Central memory CD4-positive, alpha-beta T cell (primary cell): ENCODE measurements around the gene TSSK2.

Experiments used
- DNase-seq: peaks from one replicate; pipeline ENCODE4 v3.0.0; 2022

Gene TSSK2

GRCh38 chr22:19106886-19107729 is 24.0 kb upstream of the TSSK2 start:
- DNase-seq, result no peak

DNA sequence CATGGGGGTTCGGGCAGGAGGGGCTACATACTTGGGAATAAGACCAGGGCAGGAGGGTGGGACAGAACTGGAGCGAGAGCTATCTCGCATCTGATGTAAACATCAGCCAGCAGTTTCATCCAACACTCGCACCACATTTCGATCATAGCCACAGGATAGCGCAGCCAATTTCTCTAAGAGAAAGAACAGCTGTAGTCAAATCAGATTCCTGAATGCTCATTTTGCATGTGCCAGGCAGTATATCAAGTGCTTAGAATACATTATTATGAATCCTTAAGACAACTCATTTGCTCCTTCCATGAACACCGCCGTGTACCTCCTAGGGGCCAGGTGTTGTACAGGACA is 23.4 kb upstream of the TSSK2 start:
- no peak for DNase-seq

DNA sequence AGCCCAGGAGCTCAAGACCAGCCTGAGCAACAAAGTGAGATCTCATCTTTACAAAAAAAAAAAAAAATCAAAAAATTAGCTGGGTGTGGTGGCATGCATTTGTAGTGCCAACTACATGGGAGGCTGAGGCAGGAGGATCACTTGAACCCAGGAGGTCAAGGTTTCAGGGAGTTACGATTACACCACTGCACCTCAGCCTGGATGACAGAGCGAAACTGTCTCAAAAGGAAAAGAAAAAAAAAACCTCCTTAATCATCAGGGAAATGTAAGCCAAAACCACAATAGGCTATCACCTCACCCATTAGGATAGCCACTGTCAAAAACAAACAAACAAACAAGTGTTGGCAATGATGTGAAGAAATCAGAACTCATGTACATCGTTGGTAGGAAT is 22.3 kb upstream of the TSSK2 start:
- no peak for DNase-seq

DNA sequence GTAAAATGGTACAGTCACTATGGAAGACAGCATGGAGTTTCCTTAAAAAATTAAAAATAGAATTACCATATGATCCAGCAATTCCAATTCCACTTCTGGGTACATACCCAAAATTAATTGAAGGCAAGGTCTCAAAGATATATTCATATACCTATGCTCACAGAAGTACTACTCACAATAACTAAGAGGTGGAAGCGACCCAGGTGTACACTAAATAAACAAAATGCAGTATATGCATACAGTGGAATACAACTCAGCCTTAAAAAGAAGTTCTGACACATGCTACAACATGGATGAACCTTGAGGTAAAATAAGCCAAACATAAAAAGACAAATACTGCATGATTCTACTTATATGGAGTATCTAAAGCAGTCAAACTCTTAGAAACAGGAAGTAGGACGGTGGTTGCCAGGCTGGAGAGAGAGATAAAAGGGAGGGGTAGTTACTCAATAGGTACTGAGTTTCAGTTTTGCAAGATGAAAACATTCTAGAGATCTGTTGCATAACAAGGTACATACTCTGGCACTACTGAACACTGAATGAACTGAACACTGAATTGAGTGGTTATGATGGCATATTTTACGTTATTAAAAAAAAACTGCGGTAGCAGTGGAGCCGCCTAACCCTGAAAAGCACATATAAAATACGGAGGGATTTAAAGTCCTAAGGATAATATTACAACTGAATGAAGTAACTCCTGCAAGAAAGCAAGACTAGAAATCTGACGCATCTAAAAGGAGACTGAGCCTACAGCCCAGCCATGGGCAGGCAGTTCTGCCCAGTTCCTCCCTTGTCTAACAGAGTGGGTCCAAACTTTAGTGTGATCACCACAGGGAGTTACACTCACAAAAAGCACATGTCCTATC is 21.7 kb upstream of the TSSK2 start:
- peak; percentile 79 for DNase-seq

GRCh38 chr22:19110064-19110458 is 21.0 kb upstream of the TSSK2 start:
- no peak for DNase-seq

DNA sequence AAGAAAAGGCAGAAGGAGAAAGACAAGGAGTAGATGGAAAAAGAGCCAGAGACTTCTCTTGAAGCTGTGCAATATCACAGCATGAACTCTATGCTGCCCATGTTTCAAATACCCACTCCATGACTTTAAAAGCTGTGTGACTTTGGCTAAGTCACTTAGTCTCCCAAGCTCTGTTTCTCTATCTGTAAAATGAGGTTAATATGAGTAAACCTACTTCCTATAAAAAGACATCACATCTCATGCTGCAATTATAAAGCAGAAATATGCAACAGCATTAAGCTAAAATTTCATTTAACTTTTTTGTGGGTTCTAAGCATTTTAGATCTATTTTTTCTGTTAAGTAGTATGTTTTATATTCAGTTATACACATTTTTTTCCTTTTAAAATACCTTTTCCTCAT is 20.5 kb upstream of the TSSK2 start:
- DNase-seq, result no peak

DNA sequence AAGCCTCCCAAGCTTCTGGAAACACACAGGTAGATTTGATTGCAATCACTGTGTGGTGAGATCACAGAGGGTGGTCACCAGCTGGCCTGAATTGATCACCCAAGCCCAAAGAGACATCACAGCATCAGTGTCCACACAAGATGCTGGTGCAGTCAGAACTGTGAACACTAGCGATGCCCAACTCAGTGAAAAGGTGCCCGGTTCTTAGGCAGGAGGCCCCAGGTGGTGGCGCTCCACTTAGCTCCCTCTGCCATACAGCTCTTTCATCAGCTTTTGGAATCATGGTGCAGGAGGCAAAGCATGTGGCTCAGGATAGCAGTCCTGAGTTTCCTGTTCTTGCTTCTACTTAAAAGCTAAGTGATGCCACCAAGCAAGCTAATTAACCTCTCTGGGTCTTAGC is 20.0 kb upstream of the TSSK2 start:
- DNase-seq, result no peak

GRCh38 chr22:19111584-19111983 is 19.5 kb upstream of the TSSK2 start:
- DNase-seq, result no peak

GRCh38 chr22:19113429-19113828 is 17.7 kb upstream of the TSSK2 start:
- no peak for DNase-seq

GRCh38 chr22:19114984-19115552 is 16.0 kb upstream of the TSSK2 start:
- DNase-seq, result no peak

DNA sequence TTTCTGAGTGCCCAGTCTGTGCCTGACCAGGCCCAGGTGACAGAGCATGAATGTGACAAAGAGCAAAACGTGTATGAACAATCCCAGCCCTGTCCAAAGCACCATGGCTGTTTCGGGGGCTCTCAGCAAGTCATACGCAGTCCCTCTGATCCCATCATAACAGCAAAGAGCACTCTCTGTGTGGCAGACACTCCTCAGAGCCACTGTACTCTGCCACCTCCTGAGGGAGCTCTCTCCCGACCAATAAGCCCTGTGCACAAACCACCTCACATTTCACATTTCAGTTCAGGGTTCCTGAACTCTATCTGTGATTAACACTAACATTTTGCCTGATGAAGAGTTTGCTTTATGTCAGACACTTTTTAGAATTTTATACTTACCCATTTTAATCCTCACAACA is 15.5 kb upstream of the TSSK2 start:
- DNase-seq, result no peak

GRCh38 chr22:19117111-19117512 is 14.0 kb upstream of the TSSK2 start:
- no peak for DNase-seq

DNA sequence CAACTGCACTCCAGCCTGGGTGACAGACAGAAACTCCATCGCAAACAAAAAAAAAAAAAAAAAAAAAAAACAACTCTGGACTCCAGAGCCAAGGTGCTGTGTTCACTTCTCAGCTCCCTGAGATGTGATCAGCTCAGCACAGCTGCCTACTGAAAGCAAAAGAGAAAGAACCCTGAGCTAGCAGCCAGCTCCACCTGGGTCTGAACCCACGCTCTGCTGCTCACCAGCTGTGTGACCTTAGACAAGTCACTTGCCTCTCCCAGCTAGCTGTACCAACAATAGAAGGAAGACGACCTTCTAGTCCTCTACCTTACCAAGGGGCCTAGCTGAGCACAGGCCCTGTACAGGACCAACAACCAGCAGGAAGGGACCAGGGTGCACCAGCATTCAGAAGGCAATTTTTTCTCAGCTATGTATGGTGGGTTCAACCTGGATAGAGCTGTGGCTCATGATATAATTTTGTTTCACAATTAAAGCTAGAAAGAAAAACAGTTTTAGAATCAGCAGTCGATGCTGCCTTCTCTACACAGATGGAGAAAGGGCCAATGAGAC is 12.7 kb upstream of the TSSK2 start:
- no peak for DNase-seq

GRCh38 chr22:19119949-19120348 is 11.2 kb upstream of the TSSK2 start:
- DNase-seq, result no peak

DNA sequence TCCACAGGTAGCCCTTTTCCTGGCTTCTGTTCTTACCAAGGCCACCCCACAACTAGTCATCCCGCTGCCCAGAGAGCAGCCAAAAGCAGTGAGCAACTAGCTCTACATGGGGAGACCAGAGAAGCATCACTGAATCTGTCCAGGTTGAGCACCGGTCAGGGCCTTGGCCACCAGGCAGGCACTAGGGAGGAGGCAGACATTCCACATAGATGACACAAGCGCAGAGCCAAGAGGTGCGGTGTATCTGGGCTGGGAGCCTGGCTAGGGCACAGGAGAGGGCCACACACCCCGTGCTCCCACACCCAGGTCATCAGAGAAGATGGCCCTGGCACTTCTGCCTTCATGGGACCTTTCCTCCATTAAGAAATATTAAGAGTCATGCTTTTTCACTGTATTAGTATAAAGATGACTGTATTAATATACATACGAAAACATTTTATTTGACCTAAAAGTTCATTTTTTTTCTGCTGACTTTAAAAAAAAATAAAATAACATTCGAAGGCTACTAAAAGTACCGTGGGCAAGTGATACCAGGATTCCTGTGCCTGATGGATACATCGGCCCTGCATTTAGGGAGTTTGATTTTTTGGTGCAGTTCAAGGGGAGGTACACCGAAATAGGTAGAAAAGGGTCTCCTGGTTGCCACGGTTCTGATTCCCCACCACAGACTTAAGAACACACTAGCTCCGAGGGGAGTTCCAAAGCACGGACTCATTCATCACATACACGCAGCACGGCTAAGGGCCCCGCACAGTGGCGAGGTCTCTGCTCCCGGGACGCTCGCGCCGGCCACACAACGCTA is 10.1 kb upstream of the TSSK2 start:
- DNase-seq, result no peak

DNA sequence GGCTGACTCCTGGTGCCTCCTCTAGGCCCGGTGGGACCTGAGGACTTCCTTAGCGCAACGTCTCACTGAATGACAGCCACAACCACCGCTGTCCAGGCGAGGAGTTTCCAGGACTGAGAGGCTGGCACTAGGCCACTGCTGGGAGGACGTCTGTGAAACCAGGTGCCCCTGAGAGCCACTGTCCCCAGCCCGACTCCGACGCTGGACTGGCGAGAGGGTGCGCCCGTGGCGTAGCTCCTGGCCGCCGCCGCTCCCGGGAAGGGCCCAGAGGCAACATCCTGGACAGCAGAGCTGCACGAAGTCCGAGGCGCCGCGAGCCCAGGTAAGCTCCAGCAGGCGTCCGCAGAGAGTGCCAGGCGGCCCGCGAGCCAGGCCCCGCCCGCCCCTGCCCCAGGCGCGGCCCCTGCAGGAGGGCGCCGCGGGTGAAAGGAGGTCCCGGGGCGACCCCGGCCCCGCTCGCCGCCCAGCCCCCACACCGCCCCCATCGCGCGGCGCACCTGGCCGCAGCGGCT is 9.4 kb upstream of the TSSK2 start:
- DNase-seq, result peak; percentile 8

GRCh38 chr22:19122143-19122751 is 8.9 kb upstream of the TSSK2 start, which contains the start of gene DGCR2:
TSS of gene DGCR2 (minus strand) at chr22:19122412. CDS start at chr22:19122206, 206 bp downstream.
- peak; percentile 94 for DNase-seq

GRCh38 chr22:19122752-19123492 is 8.2 kb upstream of the TSSK2 start:
- no peak for DNase-seq

- no peak for DNase-seq
Observed at GRCh38 chr22:19123936-19124335, 7.2 kb upstream of the TSSK2 start.

DNA sequence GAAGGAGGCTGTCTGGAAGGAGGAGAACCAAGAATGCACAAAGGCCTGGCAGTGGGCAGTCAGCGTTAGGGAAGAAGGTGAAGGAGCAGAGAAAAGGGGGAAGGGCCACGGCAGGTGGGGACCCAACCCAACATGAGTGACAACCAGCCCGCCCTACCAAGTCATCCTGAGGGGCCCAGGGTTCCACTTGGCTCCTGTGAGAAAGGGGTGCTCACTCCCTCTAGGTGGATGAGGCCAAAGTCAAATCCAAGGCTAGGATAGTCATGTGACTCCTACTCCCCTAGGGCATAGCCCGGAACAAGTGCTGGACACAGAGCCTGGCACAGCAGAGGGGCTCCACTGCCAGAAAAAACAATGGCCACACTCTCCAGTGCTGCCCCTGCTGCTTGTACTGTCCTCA is 6.7 kb upstream of the TSSK2 start:
- DNase-seq, result no peak

GRCh38 chr22:19125011-19125410 is 6.1 kb upstream of the TSSK2 start:
- DNase-seq, result no peak
